Gastrocnemius medialis (tissue), 4 donors: ENCODE data around the gene ZBTB7C. TPM values are rescaled to one million over a fixed set of nuclear protein-coding genes. Genes with fewer than 3 reads are reported as not detected.

Source experiments
- ATAC-seq, 2 donors: fragments of 150-250 bp; one replicate each; pipeline ENCODE4 v1.9.1; 2016
- DNase-seq, 2 donors: peaks; one replicate each; pipeline ENCODE4 v3.0.0-alpha.2; 2019
- H3K27ac ChIP-seq, 4 donors: fragments of 200-600 bp; sonication (generic); 1 replicate in 1 of 4; 2 replicates in 3 of 4; pipeline ENCODE4 v1.5.1; 2016 to 2018; ENCODE audit warnings: mild to moderate bottlenecking in 2 of 4, moderate library complexity in 1 of 4
- H3K27me3 ChIP-seq, 3 donors: fragments of 200-600 bp; sonication (generic) in 2 of 3; 1 replicate in 1 of 3; 2 replicates in 2 of 3; pipeline versions ENCODE4 v1.5.1 to v1.6.0; 2016 to 2019; ENCODE audit warnings: mild to moderate bottlenecking in 1 of 3, moderate library complexity in 1 of 3
- H3K36me3 ChIP-seq, 2 donors: fragments of 200-600 bp; sonication (generic) in 1 of 2; one replicate each; pipeline ENCODE4 v1.5.1; 2017 to 2018
- H3K4me1 ChIP-seq, 2 donors: fragments of 200-600 bp; sonication (generic) in 1 of 2; one replicate each; pipeline ENCODE4 v1.5.1; 2016 to 2017; ENCODE audit warnings: mild to moderate bottlenecking in 2 of 2
- H3K4me3 ChIP-seq, 4 donors: fragments of 200-600 bp; sonication (generic) in 3 of 4; 1 replicate in 1 of 4; 2 replicates in 3 of 4; pipeline ENCODE4 v1.5.1; 2016 to 2019; ENCODE audit warnings: mild to moderate bottlenecking in 2 of 4
- H3K9me3 ChIP-seq, 3 donors: fragments of 200-600 bp; sonication (generic) in 2 of 3; 1 replicate in 1 of 3; 2 replicates in 2 of 3; pipeline ENCODE4 v1.5.1; 2016 to 2019
- POLR2A ChIP-seq, 2 donors: fragments of 450-650 bp; IDR thresholded peaks; one replicate each; pipeline ENCODE4 v1.6.1; 2017; ENCODE audit warnings: antibody characterized with exemption in 2 of 2, mild to moderate bottlenecking in 2 of 2, moderate library complexity in 2 of 2
- in situ Hi-C, 4 donors: fragments of 200-750 bp; cut with MboI; loops; one replicate each; pipeline versions ENCODE4 v1.15.0 to v1.8.0; 2017; ENCODE audit warnings: low sequenced_read_pairs in 4 of 4
- intact Hi-C: fragments of 100-400 bp; cut with DNase I; formaldehyde crosslinking; loops from one replicate; pipeline ENCODE4 v1.15.1; 2023; ENCODE audit warnings: low total_unique reads
- total RNA-seq, 4 donors: library from RNA; depleted of rRNA; stranded (reverse); fragments of >200 nt; gene quantifications; one replicate each; pipeline versions ENCODE4 v1.1.0 to v1.2.3, GENCODE V29; 2016
- TF ChIP-seq, protein P1 (sequence below), 5 experiments: fragments of 450-650 bp in 3 of 5; fragments of 200-600 bp in 2 of 5; sonication (generic) in 2 of 5; IDR thresholded peaks in 4 of 5; conservative IDR thresholded peaks in 1 of 5; 1 replicate in 4 of 5; 2 replicates in 1 of 5; pipeline ENCODE4 v1.5.1; 2016 to 2019; ENCODE audit warnings: antibody characterized with exemption in 5 of 5, mild to moderate bottlenecking in 3 of 5, moderate library complexity in 3 of 5

ZBTB7C gene
- total RNA-seq, 4 donors from 2014 or later: 0.53 to 12.3 (median 1.1) TPM

DNA sequence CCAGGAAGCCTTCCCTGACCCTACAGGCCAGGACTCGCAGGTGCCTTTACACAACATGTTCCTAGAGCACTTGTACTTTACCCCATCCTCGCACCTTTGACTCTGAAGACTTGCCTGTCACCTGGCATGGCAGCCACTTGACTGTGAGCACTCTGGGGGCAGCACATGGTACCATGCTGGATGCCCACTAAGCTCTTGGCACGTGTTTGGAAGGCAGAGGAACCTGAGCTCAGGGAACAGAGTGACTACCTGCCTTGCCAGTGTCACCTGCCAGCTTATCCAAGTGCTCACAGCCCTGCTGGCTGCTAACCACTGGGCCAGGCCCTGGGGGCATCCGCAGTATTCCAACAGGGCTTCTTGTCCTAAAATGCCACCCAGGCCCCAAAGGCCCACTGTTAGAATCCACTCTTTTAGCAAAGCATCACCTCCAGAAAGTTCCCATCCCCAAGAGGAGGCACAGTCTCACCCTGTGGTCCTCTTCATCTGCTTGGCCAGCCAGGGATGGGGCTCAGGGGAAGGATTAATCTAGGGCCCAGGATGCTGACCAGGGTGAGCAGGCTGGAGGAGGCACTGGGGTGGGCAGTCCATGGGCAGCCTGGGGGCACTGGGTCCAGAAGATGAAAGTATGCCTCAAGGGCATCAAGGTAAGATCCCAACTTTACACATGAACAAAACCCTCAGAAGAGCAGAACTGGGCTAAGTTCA, 57.0 kb downstream of the ZBTB7C start:
- H3K27me3 ChIP-seq: no peaks in the 10 kb centered on the region
- no peak for ATAC-seq
- no peaks in the 10 kb centered on the region for H3K4me1 ChIP-seq
- no peaks in the 10 kb centered on the region for H3K9me3 ChIP-seq
- in situ Hi-C loops: no loop called here
- no peak overlapping the region for H3K4me3 ChIP-seq
- H3K36me3 ChIP-seq: no peaks in the 10 kb centered on the region
- no peak for DNase-seq
- TF ChIP-seq, protein P1, sequence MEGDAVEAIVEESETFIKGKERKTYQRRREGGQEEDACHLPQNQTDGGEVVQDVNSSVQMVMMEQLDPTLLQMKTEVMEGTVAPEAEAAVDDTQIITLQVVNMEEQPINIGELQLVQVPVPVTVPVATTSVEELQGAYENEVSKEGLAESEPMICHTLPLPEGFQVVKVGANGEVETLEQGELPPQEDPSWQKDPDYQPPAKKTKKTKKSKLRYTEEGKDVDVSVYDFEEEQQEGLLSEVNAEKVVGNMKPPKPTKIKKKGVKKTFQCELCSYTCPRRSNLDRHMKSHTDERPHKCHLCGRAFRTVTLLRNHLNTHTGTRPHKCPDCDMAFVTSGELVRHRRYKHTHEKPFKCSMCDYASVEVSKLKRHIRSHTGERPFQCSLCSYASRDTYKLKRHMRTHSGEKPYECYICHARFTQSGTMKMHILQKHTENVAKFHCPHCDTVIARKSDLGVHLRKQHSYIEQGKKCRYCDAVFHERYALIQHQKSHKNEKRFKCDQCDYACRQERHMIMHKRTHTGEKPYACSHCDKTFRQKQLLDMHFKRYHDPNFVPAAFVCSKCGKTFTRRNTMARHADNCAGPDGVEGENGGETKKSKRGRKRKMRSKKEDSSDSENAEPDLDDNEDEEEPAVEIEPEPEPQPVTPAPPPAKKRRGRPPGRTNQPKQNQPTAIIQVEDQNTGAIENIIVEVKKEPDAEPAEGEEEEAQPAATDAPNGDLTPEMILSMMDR (IDR thresholded peaks at IDR 0.05 in 4 of 5, conservative IDR thresholded peaks at IDR 0.05 in 1 of 5): no peak
- TF ChIP-seq POLR2A (IDR thresholded peaks at IDR 0.05): no peak
- intact Hi-C loops: no loop called here
- no peak overlapping the region for H3K27ac ChIP-seq

- Histone ChIP-seq H3K4me1 (no peaks in the 10 kb centered on the region), H3K27me3 (no peaks in the 10 kb centered on the region), H3K4me3 (no peak overlapping the region), H3K9me3 (no peaks in the 10 kb centered on the region), H3K27ac (no peak overlapping the region), H3K36me3 (no peaks in the 10 kb centered on the region)
- TF ChIP-seq POLR2A (IDR thresholded peaks at IDR 0.05): no peak
- TF ChIP-seq, protein P1 (IDR thresholded peaks at IDR 0.05 in 4 of 5, conservative IDR thresholded peaks at IDR 0.05 in 1 of 5): no peak
- DNase-seq: no peak
- intact Hi-C loops (no loop called here), in situ Hi-C loops (no loop called here)
- ATAC-seq: no peak
These were observed 57.8 kb downstream of the ZBTB7C start for GRCh38 chr18:48351216-48352050.

DNA sequence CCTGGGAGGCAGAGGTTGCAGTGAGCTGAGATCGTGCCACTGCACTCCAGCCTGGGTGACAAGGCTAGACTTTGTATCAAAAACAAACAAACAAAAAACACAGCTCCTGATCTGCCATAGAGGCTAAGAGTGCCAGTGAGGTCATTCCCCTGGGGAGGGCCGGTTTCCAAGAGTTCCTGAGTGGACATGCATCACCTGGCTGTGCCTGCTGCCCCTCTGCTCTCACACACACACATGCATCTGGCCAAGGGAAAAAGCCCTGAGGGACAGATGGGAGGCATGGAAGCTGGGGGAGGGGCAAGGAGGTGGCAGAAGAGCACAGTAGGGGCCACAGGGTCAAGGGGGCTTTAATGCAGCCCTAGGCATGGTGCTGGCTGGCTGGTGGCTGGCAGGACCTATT, 60.4 kb downstream of the ZBTB7C start:
- intact Hi-C loops: no loop called here
- Histone ChIP-seq H3K9me3 (no peaks in the 10 kb centered on the region), H3K27ac (no peak overlapping the region), H3K27me3 (no peaks in the 10 kb centered on the region), H3K4me3 (no peak overlapping the region), H3K36me3 (no peaks in the 10 kb centered on the region), H3K4me1 (no peaks in the 10 kb centered on the region)
- no peak for TF ChIP-seq POLR2A (IDR thresholded peaks at IDR 0.05)
- TF ChIP-seq, protein P1 (IDR thresholded peaks at IDR 0.05 in 4 of 5, conservative IDR thresholded peaks at IDR 0.05 in 1 of 5): no peak
- no peak for ATAC-seq
- DNase-seq: no peak
- in situ Hi-C loops: loop anchor here in 2 of 4 donors (10.0 kb wide), 3 partner anchors 96 to 314 kb away; no protein-coding TSS in a partner anchor

DNA sequence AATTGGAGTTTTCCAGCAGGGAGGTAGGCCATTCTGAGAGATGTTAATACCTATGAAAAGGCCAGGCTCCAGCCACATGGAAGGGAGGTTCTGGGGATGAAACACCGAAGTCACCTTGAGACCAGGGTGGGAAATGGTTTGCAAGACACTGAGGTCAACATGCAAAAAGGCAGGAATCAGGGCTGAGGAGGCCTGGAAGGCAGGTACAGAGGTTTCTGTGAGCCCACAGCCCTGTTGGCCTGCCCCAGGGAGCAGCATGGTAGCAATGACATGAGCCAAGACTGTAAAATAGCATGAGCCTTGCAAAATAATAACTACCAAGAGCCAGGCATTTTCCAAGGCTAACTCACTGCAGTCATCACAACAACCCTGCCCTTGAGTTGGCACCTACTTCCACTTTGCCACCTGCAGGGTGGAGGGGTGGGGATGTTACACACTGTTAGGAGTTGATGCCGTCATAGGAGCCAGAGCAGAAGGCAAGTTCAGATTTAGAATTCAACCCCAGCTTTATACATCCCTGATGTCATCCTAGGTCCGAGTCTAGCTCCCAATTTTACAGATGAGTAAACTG, 61.3 kb downstream of the ZBTB7C start:
- Histone ChIP-seq H3K36me3 (no peaks in the 10 kb centered on the region), H3K9me3 (no peaks in the 10 kb centered on the region), H3K4me1 (peaks cover 0 to under 1% of the 10 kb centered on the region in 2 donors), H3K27me3 (no peaks in the 10 kb centered on the region), H3K27ac (no peak overlapping the region), H3K4me3 (no peak overlapping the region)
- DNase-seq (no peak), ATAC-seq (no peak)
- intact Hi-C loops (no loop called here), in situ Hi-C loops (loop anchor here in 2 of 4 donors (10.0 kb wide), 3 partner anchors 97 to 313 kb away; no protein-coding TSS in a partner anchor)
- TF ChIP-seq, protein P1 (IDR thresholded peaks at IDR 0.05 in 4 of 5, conservative IDR thresholded peaks at IDR 0.05 in 1 of 5): no peak
- no peak for TF ChIP-seq POLR2A (IDR thresholded peaks at IDR 0.05)
